AG09309 (cell line): Measurements from ENCODE around the gene ADIPOR2.

Source experiments
- DNase-seq: peaks from one replicate; pipeline ENCODE4 v3.0.0-alpha.2; 2010; ENCODE audit warnings: low read depth
- H3K4me3 ChIP-seq: 2 replicates; pipeline ENCODE4 v1.5.1; 2011; ENCODE audit warnings: mild to moderate bottlenecking, low read depth, low read length, moderate library complexity; ENCODE audit not compliant: control insufficient read depth
- CTCF ChIP-seq: IDR thresholded peaks from 2 replicates; pipeline ENCODE4 v1.5.1; 2011; ENCODE audit warnings: mild to moderate bottlenecking, low read depth, low read length, inconsistent platforms; ENCODE audit not compliant: insufficient read depth, control insufficient read depth; ENCODE audit errors: missing control alignments

Gene ADIPOR2

DNA sequence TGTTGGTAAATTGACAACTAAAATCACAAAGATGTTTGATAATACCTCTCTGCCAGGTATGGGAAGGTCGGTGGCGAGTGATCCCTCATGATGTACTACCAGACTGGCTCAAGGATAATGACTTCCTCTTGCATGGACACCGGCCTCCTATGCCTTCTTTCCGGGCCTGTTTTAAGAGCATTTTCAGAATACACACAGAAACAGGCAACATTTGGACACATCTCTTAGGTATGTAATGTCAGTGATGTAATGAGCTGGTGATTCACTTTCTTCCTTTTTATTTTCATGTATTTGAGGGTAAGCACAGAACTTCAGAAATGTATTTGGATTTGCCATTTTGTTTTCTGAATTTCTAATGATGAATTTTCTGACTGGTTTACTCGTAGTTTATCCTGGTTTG is 86.9 kb downstream of the ADIPOR2 start:
- H3K4me3 ChIP-seq, result no peak overlapping the region
- peak; percentile 46 for DNase-seq
- no peak for TF ChIP-seq CTCF

DNA sequence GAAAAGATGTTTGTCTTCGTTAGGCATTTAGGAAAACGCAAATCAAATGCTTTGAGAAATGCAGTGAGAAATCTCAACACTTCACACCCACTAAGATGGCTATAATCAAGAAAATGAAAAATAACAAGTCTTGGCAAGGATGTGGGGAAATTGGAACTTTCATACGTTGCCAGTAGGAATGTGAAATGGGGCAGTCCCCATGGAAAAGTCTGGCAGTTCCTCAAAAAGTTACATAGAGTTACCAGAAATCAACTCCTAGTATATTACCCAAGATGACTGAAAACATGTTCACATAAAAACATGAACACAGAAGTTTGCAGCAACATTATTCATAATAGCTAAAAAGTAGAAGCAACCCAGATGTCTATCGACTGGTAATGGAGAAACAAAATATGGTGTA is 88.0 kb downstream of the ADIPOR2 start:
- H3K4me3 ChIP-seq, result no peak overlapping the region
- DNase-seq, result no peak
- no peak for TF ChIP-seq CTCF

DNA sequence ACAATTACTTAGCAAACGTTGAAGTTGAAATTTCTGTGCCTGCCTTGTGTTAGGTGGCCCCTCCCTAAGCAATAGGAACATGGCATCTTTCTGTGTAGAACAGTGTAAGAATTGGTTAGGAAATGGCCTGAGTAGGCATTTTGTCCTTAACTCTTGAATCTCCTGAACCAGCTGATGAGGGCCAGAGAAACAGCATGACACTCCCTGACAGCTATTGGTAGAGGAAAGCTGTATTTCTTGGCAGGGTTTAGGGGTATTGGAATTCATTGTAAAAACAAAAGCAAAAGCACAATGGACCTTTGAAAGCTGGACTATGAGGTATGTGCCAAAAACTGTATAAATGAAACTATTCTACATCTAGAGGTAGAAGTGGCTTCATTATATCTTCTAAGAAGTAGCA is 88.9 kb downstream of the ADIPOR2 start:
- H3K4me3 ChIP-seq, result no peak overlapping the region
- TF ChIP-seq CTCF, result no peak
- DNase-seq, result no peak

GRCh38 chr12:1781772-1782171 is 90.9 kb downstream of the ADIPOR2 start:
- no peak for DNase-seq
- TF ChIP-seq CTCF, result no peak
- H3K4me3 ChIP-seq, result no peak overlapping the region

DNA sequence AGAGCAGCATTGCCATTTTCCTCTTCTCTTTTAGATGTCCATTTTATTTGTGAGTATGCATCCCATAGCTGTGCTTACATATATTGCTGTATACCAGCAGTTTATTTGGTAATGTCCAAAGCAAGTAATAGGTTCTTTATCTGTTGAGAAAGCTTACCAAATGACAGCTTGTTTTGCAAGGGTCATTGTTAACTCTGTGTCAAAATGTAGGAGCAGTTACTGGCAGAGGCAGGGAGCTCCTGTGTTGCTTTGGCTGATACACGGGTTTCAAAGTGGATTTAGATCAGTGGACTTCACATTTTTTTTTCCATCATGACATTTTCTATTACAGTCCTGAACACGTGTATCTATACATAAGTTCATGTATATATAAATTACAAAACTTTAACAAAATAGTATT is 91.3 kb downstream of the ADIPOR2 start:
- no peak for TF ChIP-seq CTCF
- no peak for DNase-seq
- no peak overlapping the region for H3K4me3 ChIP-seq

- H3K4me3 ChIP-seq, result no peak overlapping the region
- TF ChIP-seq CTCF, result no peak
- no peak for DNase-seq
These were observed 96.8 kb downstream of the ADIPOR2 start for GRCh38 chr12:1787714-1788113.

DNA sequence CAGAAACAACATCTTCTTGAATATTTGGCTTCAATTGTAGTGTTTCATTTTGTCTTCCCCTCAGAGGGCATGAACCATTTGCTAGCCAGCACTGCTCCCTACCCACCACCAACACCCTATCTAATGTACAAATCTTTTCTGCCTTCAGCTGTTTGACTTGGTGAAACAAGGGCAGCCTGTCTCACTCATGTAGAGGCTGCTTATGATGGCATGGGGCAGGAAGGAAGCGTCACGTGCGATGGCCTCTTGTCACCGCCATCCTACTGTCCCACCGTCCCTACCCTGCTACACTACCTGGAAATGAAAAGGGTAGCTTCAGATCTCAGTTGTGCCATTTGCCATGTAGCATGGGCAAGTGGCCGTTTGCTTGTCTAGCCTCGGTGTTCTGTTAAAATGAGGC is 99.6 kb downstream of the ADIPOR2 start:
- no peak overlapping the region for H3K4me3 ChIP-seq
- no peak for DNase-seq
- TF ChIP-seq CTCF, result no peak
